Heart right ventricle (tissue), 16 donors: ENCODE measurements around the gene MIGA2. TPM values are rescaled to one million over a fixed set of nuclear protein-coding genes. Genes with fewer than 3 reads are reported as not detected.
A peak's percentile ranks its signal among the peaks of the same experiment; 100 is the strongest.

Experiments
- ATAC-seq, 8 donors: fragments of 200-7000 bp; cut with Tn5 transposase; one replicate each; pipeline ENCODE4 v1.9.1; 2020; ENCODE audit warnings: mild to moderate bottlenecking in 8 of 8, moderate library complexity in 8 of 8, moderate number of reproducible peaks in 1 of 8
- DNase-seq, 2 donors: peaks; one replicate each; pipeline ENCODE4 v3.0.0-alpha.2; 2020
- H3K27ac ChIP-seq, 10 donors: fragments of 200-600 bp; sonication (generic) in 2 of 10; one replicate each; pipeline versions ENCODE4 v1.5.0 to v1.8.0; 2020 to 2022; ENCODE audit warnings: mild to moderate bottlenecking in 3 of 10
- H3K27me3 ChIP-seq, 7 donors: fragments of 200-600 bp; one replicate each; pipeline ENCODE4 v1.8.0; 2021 to 2022; ENCODE audit warnings: mild to moderate bottlenecking in 2 of 7
- H3K36me3 ChIP-seq, 9 donors: fragments of 200-600 bp; sonication (generic) in 1 of 9; one replicate each; pipeline versions ENCODE4 v1.5.0 to v1.8.0; 2020 to 2022; ENCODE audit warnings: mild to moderate bottlenecking in 2 of 9
- H3K4me1 ChIP-seq, 9 donors: fragments of 200-600 bp; sonication (generic) in 1 of 9; one replicate each; pipeline versions ENCODE4 v1.5.0 to v1.8.0; 2020 to 2022; ENCODE audit warnings: mild to moderate bottlenecking in 4 of 9
- H3K4me3 ChIP-seq, 10 donors: fragments of 200-600 bp; sonication (generic) in 2 of 10; one replicate each; pipeline versions ENCODE4 v1.5.0 to v1.8.0; 2020 to 2022; ENCODE audit warnings: mild to moderate bottlenecking in 7 of 10, moderate library complexity in 2 of 10
- H3K9me3 ChIP-seq, 11 donors: fragments of 200-600 bp in 10 of 11; sonication (generic) in 2 of 11; one replicate each; pipeline versions ENCODE4 v1.5.0 to v1.8.0; 2013 to 2022; ENCODE audit warnings: mild to moderate bottlenecking in 2 of 11, control low read depth in 1 of 11, moderate library complexity in 1 of 11
- WGBS, 2 donors: extraction: QIAGEN DNeasy Blood & Tissue Kit; methylation state at CpG; one replicate each; pipeline ENCODE4 v1.1.7; 2013; ENCODE audit warnings: inconsistent platforms in 1 of 2; 5-methylcytosine and 5-hydroxymethylcytosine counted together
- intact Hi-C, 10 donors: fragments of 100-400 bp; cut with DNase I; formaldehyde crosslinking; loops; one replicate each; pipeline versions ENCODE4 v1.11.1 to v1.14.2; 2022
- polyA plus RNA-seq, 2 donors: library from polyadenylated mRNA; stranded (reverse); fragments of 200-250 nt; gene quantifications; one replicate each; pipeline ENCODE4 v1.2.3, GENCODE V29; 2013
- total RNA-seq, 10 donors: library from RNA; stranded (reverse); fragmentation: NEBNext Ultra II Directional in 3 of 10; extraction: Animal tissue kit (Norgen Biotek cat#: 25700) in 3 of 10; gene quantifications; one replicate each; pipeline versions ENCODE4 v1.2.1 to v1.2.4, GENCODE V29; 2021 to 2023
- TF ChIP-seq, protein P1 (sequence below), 9 donors: fragments of 200-600 bp; sonication (generic) in 2 of 9; IDR thresholded peaks; one replicate each; pipeline versions ENCODE4 v1.5.0 to v1.8.0; 2021 to 2022; ENCODE audit warnings: antibody characterized with exemption in 9 of 9, mild to moderate bottlenecking in 5 of 9, moderate library complexity in 1 of 9
- donor health status: Arrhythmogenic right ventricular cardiomyopathy.
- donor health status: ischemic (EF 13 %, LVEDD 7.1; RV severe dilation, severe dysfunction).
- donor health status: healthy with polysubstance abuse.
- donor health status: DM: no; HTN: yes; CAD: no.
- donor health status: DM: no; HTN: no; CAD: no.
- donor health status: ischemic (EF 25% LVEDD 6.9; RV normal size, moderate dysfunction).
- donor health status: ischemic (EF 25% LVEDD 5.7; RV mildly dilated, moderate dysfunction).
- donor health status: healthy.
- donor health status: DM: yes; HTN: yes; CAD: no.
- donor health status: Ischemic cardiomyopathy.
- donor health status: ischemic (EF 35%, LVEDD 5.7; RV mildly dilated, moderate dysfunction).
- donor health status: nonischemic (EF 11% LVEDD 7.7; RV severe dilation, severe dysfunction).
- donor health status: DM: yes; HTN: yes; CAD: no.
- donor health status: PGD.
- donor health status: ischemic (EF 29% LVEDD 5.4; RV normal size, mild dysfunction).
- donor health status: nonischemic (EF 23%, LVEDD 6.1; RV moderate dilation, normal function).

Gene MIGA2
- total and polyA plus RNA-seq, 12 donors, result 30.4 to 46.0 (median 35.9) TPM

GRCh38 chr9:129105857-129106694 is 69.7 kb downstream of the MIGA2 start:
- TF ChIP-seq, protein P1, sequence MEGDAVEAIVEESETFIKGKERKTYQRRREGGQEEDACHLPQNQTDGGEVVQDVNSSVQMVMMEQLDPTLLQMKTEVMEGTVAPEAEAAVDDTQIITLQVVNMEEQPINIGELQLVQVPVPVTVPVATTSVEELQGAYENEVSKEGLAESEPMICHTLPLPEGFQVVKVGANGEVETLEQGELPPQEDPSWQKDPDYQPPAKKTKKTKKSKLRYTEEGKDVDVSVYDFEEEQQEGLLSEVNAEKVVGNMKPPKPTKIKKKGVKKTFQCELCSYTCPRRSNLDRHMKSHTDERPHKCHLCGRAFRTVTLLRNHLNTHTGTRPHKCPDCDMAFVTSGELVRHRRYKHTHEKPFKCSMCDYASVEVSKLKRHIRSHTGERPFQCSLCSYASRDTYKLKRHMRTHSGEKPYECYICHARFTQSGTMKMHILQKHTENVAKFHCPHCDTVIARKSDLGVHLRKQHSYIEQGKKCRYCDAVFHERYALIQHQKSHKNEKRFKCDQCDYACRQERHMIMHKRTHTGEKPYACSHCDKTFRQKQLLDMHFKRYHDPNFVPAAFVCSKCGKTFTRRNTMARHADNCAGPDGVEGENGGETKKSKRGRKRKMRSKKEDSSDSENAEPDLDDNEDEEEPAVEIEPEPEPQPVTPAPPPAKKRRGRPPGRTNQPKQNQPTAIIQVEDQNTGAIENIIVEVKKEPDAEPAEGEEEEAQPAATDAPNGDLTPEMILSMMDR (IDR thresholded peaks at IDR 0.05), result no peak
- WGBS, 2 donors, result 87 to 95% methylated on average over 17 of the region's 17 CpGs
- DNase-seq, result no peak
- Histone ChIP-seq H3K27ac (no peak overlapping the region), H3K4me1 (peaks cover 2 to 29% (median 17%) of the 10 kb centered on the region in 9 donors), H3K36me3 (peaks cover 0 to 46% (median 4%) of the 10 kb centered on the region in 9 donors), H3K9me3 (no peaks in the 10 kb centered on the region), H3K27me3 (no peaks in the 10 kb centered on the region), H3K4me3 (no peak overlapping the region)
- ATAC-seq, result no peak
- intact Hi-C loops, result no loop called here

DNA sequence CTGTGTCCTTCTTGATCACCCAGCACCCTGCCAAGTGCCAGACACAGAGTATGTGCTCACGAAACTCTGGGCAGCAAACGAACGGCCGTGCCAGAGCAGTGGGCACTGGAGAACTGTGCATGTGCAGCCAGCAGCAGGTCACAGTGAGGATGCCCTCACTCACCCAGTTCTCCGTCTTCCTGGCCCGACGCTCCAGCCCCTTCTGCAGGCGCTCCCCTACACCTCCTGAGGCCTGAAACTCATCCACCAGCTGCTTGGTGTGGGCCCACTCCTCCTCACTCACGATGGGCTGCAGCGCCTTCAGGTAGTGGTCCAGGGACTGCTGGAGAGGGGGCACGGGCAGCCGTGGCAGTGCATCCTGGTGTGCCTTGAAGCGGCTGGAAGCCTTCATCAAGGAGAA is 71.2 kb downstream of the MIGA2 start:
- H3K27me3 ChIP-seq, result no peaks in the 10 kb centered on the region
- ATAC-seq, result no peak
- TF ChIP-seq, protein P1 (IDR thresholded peaks at IDR 0.05), result no peak

GRCh38 chr9:129108083-129108804 is 71.8 kb downstream of the MIGA2 start:
- Histone ChIP-seq H3K4me3 (no peak overlapping the region), H3K9me3 (no peaks in the 10 kb centered on the region), H3K27me3 (no peaks in the 10 kb centered on the region), H3K27ac (no peak overlapping the region), H3K4me1 (peaks cover 2 to 39% (median 29%) of the 10 kb centered on the region in 9 donors), H3K36me3 (peaks cover 0 to 30% (median 4%) of the 10 kb centered on the region in 9 donors)
- DNase-seq, result no peak
- intact Hi-C loops, result no loop called here
- no peak for ATAC-seq
- TF ChIP-seq, protein P1 (IDR thresholded peaks at IDR 0.05), result no peak
- WGBS, 2 donors, result 92 to 93% methylated on average over 13 of the region's 13 CpGs

More for the DNA sequence above, 71.2 kb downstream of the MIGA2 start:
- no peaks in the 10 kb centered on the region for H3K9me3 ChIP-seq
- intact Hi-C loops, result no loop called here
- no peak overlapping the region for H3K4me3 ChIP-seq
- H3K4me1 ChIP-seq, result peaks cover 2 to 38% (median 26%) of the 10 kb centered on the region in 9 donors
- 91 to 93% methylated on average over 13 of the region's 13 CpGs for WGBS, 2 donors
- H3K36me3 ChIP-seq, result peaks cover 0 to 31% (median 4%) of the 10 kb centered on the region in 9 donors
- H3K27ac ChIP-seq, result no peak overlapping the region
- no peak for DNase-seq

DNA sequence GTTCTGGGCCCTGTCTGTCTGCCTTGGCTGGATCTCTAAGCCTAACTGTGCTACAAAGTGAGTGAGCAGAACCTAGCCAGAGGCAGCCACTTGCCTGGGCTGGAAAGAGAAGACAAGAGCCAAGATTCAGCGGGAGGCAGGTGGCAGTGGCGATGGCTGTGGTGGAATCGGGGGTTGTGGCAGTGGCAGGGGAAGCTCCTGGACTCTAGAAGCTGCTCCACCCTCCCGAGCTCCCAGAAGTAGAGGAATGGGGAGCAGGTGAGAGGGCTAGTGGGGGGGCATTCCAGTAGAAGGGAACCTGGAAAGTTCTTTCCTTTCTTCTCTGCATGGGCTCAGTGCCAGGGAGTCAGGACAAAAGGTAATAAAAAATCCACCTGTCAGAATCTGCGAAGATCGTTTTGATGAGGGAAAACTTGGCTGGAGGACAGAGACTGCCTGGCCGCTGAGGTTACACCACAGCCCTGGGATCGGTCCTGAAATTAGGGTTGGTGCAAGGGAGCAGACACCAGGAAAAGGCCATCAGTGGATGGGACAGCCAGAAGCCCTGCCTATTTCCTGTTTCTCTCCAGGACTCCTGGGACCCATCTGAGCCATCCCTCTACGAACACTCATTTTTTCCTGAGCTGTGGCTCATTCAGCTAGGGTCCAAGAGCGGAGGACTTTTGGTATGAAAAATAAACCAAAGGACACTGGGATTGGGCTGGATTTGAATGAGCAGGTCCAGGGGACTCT is 72.5 kb downstream of the MIGA2 start:
- H3K4me1 ChIP-seq, result peaks cover under 1 to 38% (median 26%) of the 10 kb centered on the region in 9 donors
- TF ChIP-seq, protein P1 (IDR thresholded peaks at IDR 0.05), result no peak
- DNase-seq, result no peak

More for the DNA sequence above, 72.5 kb downstream of the MIGA2 start:
- 66 to 83% methylated on average over 10 of the region's 10 CpGs for WGBS, 2 donors
- Histone ChIP-seq H3K4me3 (peak overlapping the region in 6 of 10 donors; percentile 67 to 99 (median 91)), H3K27me3 (no peaks in the 10 kb centered on the region), H3K27ac (peak overlapping the region in 5 of 10 donors; percentile 44 to 98 (median 97)), H3K9me3 (no peaks in the 10 kb centered on the region), H3K36me3 (peaks cover 0 to 30% (median 4%) of the 10 kb centered on the region in 9 donors)
- no peak for ATAC-seq
- intact Hi-C loops, result no loop called here
